HUES48 (cell line): ENCODE results near the gene SLC5A5.
"Not testable (repeated sequence)": the region's sequence is repeated elsewhere in the genome, so short reads cannot be mapped to it uniquely, and the experiment has no call there.

Experiments
- H3K27ac ChIP-seq: one replicate; pipeline ENCODE4 v1.7.0; 2013; ENCODE audit warnings: low read depth, low read length, inconsistent platforms
- H3K27me3 ChIP-seq: 2 replicates; pipeline ENCODE4 v1.6.1; 2013; ENCODE audit warnings: mild to moderate bottlenecking, low read length; ENCODE audit not compliant: control insufficient read depth, insufficient read depth
- H3K36me3 ChIP-seq: 2 replicates; pipeline ENCODE4 v1.6.1; 2013; ENCODE audit warnings: low read length; ENCODE audit not compliant: control insufficient read depth, insufficient read depth
- H3K4me1 ChIP-seq: 2 replicates; pipeline ENCODE4 v1.6.1; 2013; ENCODE audit warnings: mild to moderate bottlenecking, low read length; ENCODE audit not compliant: control insufficient read depth, insufficient read depth
- H3K4me3 ChIP-seq: 2 replicates; pipeline ENCODE4 v1.5.1; 2013; ENCODE audit warnings: mild to moderate bottlenecking, low read depth, low read length
- H3K9ac ChIP-seq: 2 replicates; pipeline ENCODE4 v1.6.1; 2013; ENCODE audit warnings: mild to moderate bottlenecking, low read depth, low read length, moderate library complexity
- H3K9me3 ChIP-seq: 2 replicates; pipeline ENCODE4 v1.6.1; 2013; ENCODE audit warnings: low read length; ENCODE audit not compliant: control insufficient read depth, insufficient read depth

Gene SLC5A5

DNA sequence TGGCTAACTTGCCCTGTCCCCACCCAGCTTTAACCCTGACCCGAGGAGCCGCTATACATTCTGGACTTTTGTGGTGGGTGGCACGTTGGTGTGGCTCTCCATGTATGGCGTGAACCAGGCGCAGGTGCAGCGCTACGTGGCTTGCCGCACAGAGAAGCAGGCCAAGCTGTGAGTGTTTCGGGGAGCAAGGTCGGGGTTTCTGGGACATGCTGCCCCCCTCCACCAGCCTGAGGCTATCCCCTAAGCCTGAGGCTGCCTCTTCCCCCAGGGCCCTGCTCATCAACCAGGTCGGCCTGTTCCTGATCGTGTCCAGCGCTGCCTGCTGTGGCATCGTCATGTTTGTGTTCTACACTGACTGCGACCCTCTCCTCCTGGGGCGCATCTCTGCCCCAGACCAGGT, 6.0 kb downstream of the SLC5A5 start:
- Histone ChIP-seq H3K9ac (no peak overlapping the region), H3K36me3 (no peaks in the 10 kb centered on the region), H3K27me3 (no peaks in the 10 kb centered on the region), H3K9me3 (no peaks in the 10 kb centered on the region), H3K4me3 (no peak overlapping the region), H3K4me1 (no peaks in the 10 kb centered on the region), H3K27ac (no peak overlapping the region)

DNA sequence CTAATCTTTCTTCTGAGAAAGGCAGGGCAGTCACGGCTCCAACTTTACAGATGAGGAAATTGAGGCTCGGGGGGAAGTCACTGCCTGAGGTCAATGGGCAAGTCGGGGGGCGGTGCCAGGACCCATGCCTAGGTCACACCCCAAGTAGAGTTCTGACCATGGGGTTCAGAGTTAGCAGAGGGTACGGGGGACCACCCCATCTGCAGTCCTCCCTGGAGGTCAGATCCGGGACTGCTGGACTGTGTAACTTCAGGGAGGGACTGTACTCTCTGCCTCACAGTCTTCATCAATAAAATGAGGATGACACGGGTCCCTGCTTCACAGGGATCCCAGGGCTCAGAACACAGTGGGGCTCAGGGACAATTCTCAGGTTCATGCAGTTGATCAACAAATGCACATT, 7.7 kb downstream of the SLC5A5 start:
- Histone ChIP-seq H3K27me3 (no peaks in the 10 kb centered on the region), H3K27ac (no peak overlapping the region), H3K4me3 (no peak overlapping the region), H3K4me1 (no peaks in the 10 kb centered on the region), H3K36me3 (no peaks in the 10 kb centered on the region), H3K9me3 (no peaks in the 10 kb centered on the region), H3K9ac (no peak overlapping the region)

DNA sequence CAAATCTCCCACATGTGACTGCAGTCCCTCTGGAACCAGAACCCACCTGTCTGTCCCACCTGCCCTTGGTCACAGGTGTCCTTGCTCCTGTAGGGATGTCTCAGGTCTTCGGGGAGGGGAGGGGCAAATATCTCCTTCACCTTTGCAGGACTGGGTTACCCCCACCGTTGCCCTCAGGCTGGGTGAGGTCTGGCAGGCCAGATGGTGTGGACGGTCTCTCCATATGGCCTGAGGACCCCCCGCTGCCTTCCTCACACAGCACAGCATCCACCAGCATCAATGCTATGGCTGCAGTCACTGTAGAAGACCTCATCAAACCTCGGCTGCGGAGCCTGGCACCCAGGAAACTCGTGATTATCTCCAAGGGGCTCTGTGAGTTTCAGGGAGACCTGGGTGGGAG, 10.0 kb downstream of the SLC5A5 start:
- Histone ChIP-seq H3K9me3 (no peaks in the 10 kb centered on the region), H3K9ac (no peak overlapping the region), H3K27ac (no peak overlapping the region), H3K4me3 (no peak overlapping the region), H3K4me1 (no peaks in the 10 kb centered on the region), H3K27me3 (no peaks in the 10 kb centered on the region), H3K36me3 (no peaks in the 10 kb centered on the region)

DNA sequence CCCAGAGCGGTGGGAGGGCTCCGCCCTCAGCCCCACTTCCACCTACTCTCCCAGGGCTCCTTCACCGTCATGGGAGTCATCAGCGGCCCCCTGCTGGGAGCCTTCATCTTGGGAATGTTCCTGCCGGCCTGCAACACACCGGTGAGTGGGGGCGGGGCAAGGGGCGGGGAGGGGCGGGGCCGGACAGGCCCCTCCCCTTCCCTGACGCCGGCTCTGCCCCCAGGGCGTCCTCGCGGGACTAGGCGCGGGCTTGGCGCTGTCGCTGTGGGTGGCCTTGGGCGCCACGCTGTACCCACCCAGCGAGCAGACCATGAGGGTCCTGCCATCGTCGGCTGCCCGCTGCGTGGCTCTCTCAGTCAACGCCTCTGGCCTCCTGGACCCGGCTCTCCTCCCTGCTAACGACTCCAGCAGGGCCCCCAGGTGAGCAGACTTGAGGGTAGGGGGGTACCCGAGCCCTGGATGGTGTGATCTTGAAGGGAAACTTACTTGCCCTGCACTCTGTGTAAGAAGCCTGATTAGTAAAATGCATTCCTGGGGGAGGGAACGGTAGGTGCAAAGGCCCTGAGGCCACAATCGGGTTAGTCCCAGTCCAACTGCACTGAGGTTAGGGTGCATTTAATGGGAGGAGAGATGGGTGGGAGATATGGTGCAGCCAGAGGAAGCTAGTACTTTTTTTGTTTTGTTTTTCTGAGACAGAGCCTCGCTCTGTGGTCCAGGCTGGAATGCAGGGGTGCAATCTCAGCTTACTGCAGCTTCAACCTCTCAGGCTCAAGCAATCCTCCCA, 12.1 kb downstream of the SLC5A5 start:
- no peak overlapping the region for H3K27ac ChIP-seq
- no peaks in the 10 kb centered on the region for H3K36me3 ChIP-seq
- H3K4me1 ChIP-seq, result no peaks in the 10 kb centered on the region
- no peaks in the 10 kb centered on the region for H3K27me3 ChIP-seq
- no peak overlapping the region for H3K4me3 ChIP-seq
- no peak overlapping the region for H3K9ac ChIP-seq
- no peaks in the 10 kb centered on the region for H3K9me3 ChIP-seq

DNA sequence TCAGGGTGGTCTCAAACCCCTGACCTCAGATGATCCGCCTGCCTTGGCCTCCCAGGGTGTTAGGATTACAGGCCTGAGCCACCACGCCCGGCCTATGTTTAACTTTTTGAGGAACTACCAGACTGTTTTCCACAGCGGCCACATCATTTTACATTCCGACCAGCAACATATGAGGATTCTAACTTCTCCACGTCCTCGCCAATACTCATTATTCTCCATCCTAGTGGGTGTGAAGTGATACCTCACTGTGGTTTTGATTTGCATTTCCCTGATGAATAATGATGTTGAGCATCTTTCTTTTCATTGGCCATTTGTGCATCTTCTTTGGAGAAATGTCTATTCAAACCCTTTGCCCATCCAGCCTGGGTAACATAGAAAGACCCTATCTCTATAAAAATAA, 14.8 kb downstream of the SLC5A5 start:
- no peaks in the 10 kb centered on the region for H3K36me3 ChIP-seq

DNA sequence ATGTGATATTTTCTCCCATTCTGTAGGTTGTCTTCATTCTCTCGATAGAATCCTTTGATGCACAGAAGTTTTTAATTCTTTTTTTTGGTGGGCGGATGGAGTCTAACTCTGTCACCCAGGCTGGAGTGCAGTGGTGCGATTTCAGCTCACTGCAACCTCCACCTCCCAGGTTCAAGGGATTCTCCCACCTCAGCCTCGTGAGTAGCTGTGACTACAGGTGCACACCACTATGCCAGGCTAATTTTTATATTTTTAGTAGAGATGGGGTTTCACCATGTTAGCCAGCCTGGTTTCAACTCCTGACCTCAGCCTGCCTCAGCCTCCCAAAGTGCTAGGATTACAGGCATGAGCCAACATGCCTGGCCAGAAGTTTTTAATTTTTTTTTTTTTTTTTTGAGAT, 15.5 kb downstream of the SLC5A5 start:
- not testable (repeated sequence) for H3K4me1 ChIP-seq, H3K9ac ChIP-seq, H3K9me3 ChIP-seq, H3K36me3 ChIP-seq, H3K27ac ChIP-seq, H3K27me3 ChIP-seq, H3K4me3 ChIP-seq

More for the DNA sequence above, 14.8 kb downstream of the SLC5A5 start:
- Histone ChIP-seq H3K4me3 (no peak overlapping the region), H3K27me3 (no peaks in the 10 kb centered on the region), H3K9me3 (no peaks in the 10 kb centered on the region), H3K27ac (no peak overlapping the region), H3K4me1 (no peaks in the 10 kb centered on the region; the same call in 1 of the 2 replicates), H3K9ac (no peak overlapping the region)

DNA sequence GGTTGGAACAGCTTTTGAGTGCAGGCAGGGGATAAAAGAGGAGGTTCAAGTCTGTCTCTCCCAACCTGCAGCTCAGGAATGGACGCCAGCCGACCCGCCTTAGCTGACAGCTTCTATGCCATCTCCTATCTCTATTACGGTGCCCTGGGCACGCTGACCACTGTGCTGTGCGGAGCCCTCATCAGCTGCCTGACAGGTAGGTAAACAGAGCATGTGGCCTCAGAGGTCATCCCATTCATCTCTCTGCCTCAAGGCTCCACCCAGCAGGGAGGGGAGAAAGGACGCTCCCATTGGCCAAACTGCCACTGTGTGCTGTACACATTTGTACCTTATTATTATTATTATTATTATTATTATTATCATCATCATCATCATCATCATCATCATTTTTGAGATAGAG, 16.5 kb downstream of the SLC5A5 start:
- Histone ChIP-seq H3K27ac (no peak overlapping the region), H3K9ac (no peak overlapping the region), H3K9me3 (no peaks in the 10 kb centered on the region), H3K27me3 (no peaks in the 10 kb centered on the region), H3K4me1 (no peaks in the 10 kb centered on the region; the same call in 1 of the 2 replicates), H3K36me3 (no peaks in the 10 kb centered on the region), H3K4me3 (no peak overlapping the region)

DNA sequence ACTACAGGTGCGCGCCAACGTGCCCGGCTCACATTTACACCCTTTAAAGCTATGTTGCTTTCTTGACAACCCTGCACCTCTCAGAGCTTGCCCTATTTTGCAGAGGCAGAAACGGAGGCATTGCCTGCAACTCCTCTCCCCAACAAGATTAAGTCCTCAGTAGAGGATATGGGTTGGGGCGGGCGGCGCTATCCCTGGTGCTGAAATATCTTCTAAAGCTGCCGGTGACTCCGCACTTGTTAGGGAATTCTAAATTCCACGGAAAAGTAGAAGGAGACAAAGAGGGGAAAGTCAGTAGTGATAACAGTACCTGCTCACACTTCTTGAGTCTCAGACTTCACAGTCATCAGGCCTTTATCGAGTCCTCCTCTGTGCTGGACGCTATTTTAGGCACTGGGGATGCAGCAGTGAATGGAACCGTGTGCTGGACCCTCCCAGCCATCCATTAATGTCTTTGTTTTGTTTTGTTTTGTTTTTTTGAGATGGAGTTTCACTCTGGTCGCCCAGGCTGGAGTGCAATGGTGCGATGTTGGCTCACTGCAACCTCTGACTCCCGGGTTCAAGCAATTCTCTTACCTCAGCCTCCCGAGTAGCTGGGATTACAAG, 18.0 kb downstream of the SLC5A5 start:
- Histone ChIP-seq H3K9ac (no peak overlapping the region), H3K4me1 (no peaks in the 10 kb centered on the region; the same call in 1 of the 2 replicates), H3K27me3 (no peaks in the 10 kb centered on the region), H3K4me3 (no peak overlapping the region), H3K9me3 (no peaks in the 10 kb centered on the region), H3K27ac (no peak overlapping the region), H3K36me3 (no peaks in the 10 kb centered on the region)

DNA sequence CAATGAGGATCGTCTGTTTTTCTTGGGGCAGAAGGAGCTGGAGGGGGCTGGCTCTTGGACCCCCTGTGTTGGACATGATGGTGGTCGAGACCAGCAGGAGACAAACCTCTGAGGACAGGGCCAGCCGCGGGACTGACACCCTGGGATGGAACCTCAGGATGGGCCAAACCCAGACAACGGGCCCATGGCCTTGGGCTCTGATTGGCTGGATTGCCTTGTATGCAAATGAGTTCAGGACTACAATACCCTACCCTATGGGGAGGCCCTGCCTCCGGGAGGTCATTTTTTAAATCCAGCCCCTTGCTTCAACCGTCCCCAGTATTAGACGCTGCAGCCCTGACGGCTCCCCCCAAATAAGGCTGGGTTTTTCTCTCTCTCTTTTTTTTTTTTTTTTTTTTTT, 22.0 kb downstream of the SLC5A5 start:
- Histone ChIP-seq H3K4me3 (no peak overlapping the region), H3K27me3 (no peaks in the 10 kb centered on the region), H3K9ac (no peak overlapping the region), H3K27ac (no peak overlapping the region), H3K9me3 (no peaks in the 10 kb centered on the region), H3K36me3 (no peaks in the 10 kb centered on the region), H3K4me1 (no peaks in the 10 kb centered on the region; the same call in 1 of the 2 replicates)

DNA sequence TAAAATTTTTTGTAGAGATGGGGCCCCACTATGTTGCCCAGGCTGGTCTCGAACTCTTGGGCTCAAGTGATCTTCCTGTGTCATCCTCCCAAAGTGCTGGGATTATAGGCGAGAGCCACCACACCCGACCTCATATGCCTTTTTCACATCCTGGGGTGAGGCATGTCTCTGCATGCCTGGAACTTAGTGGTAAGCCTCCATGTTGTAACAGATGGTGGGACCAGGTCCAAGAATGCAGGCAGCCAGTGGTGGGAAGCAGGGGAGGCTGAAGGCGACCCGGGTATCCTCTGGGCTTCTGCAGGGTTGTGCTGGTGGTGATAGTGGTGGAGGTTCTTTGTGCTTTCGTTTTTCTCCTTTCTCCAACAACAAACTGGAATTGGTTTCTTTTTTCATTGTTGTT, 31.0 kb downstream of the SLC5A5 start:
- no peaks in the 10 kb centered on the region for H3K27me3 ChIP-seq

DNA sequence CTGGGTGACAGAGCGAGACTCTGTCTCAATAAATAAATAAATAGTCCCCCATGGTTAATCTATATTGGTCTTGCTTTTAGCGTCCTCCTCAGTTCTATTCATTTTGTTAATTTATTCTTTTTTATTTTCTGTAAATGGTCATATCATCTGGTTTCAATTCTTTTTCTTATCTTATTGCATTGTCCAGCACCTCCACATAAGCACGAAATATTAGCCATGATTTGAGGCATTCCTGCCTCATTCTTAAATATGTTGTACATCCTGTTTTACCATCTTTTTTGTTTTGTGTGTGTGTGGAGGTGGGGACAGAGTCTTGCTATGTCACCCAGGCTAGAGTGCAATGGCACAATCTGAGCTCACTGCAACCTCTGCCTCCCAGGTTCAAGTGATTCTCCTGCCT, 36.5 kb downstream of the SLC5A5 start:
- Histone ChIP-seq H3K9ac (no peak overlapping the region), H3K36me3 (no peaks in the 10 kb centered on the region), H3K27me3 (no peaks in the 10 kb centered on the region), H3K4me3 (no peak overlapping the region), H3K27ac (no peak overlapping the region), H3K9me3 (peaks cover 7% of the 10 kb centered on the region; the same call in 1 of the 2 replicates), H3K4me1 (no peaks in the 10 kb centered on the region; the same call in 1 of the 2 replicates)

More for the DNA sequence above, 31.0 kb downstream of the SLC5A5 start:
- H3K27ac ChIP-seq, result no peak overlapping the region
- H3K4me3 ChIP-seq, result no peak overlapping the region
- no peaks in the 10 kb centered on the region for H3K36me3 ChIP-seq
- peaks cover 3% of the 10 kb centered on the region; the same call in 1 of the 2 replicates for H3K9me3 ChIP-seq
- no peak overlapping the region for H3K9ac ChIP-seq
- H3K4me1 ChIP-seq, result no peaks in the 10 kb centered on the region
